K562 (cell line): ENCODE data around the gene NODAL. TPM values are rescaled to one million over a fixed set of nuclear protein-coding genes. Genes with fewer than 3 reads are reported as not detected.

Experiments used
- ARID1B ChIP-seq: fragments of 450-650 bp; IDR thresholded peaks from 2 replicates; pipeline ENCODE4 v1.6.1; 2016; ENCODE audit warnings: antibody characterized with exemption, mild to moderate bottlenecking, inconsistent platforms
- BHLHE40 ChIP-seq: IDR thresholded peaks from 2 replicates; pipeline ENCODE4 v1.6.1; 2011; ENCODE audit warnings: low read length, improper control_type of control experiment
- CBFB ChIP-seq: sonication (generic); formaldehyde crosslinking; IDR thresholded peaks from 2 replicates; pipeline ENCODE4 v1.4.0; 2020; ENCODE audit warnings: mild to moderate bottlenecking, missing genetic modification reagents
- CTBP1 ChIP-seq: fragments of 450-650 bp; IDR thresholded peaks from 2 replicates; pipeline ENCODE4 v1.6.1; 2016; ENCODE audit warnings: borderline replicate concordance
- EZH2 ChIP-seq: IDR thresholded peaks from 2 replicates; pipeline ENCODE4 v1.6.1; 2012; ENCODE audit warnings: low read depth, mild to moderate bottlenecking, inconsistent platforms, low read length, borderline replicate concordance
- GATAD2B ChIP-seq: fragments of 450-650 bp; IDR thresholded peaks from 2 replicates; pipeline ENCODE4 v1.6.1; 2017; ENCODE audit warnings: mild to moderate bottlenecking, borderline replicate concordance
- HDAC1 ChIP-seq, 2 experiments: fragments of 450-650 bp; IDR thresholded peaks; 2 replicates each; pipeline ENCODE4 v1.6.1; 2016 to 2017; ENCODE audit warnings: inconsistent platforms in 1 of 2, mild to moderate bottlenecking in 1 of 2, moderate library complexity in 1 of 2
- JUND ChIP-seq, 2 experiments: IDR thresholded peaks; 2 replicates in 1 of 2; 3 replicates in 1 of 2; pipeline ENCODE4 v1.6.1; 2011; ENCODE audit warnings: borderline replicate concordance in 2 of 2, low read depth in 2 of 2, low read length in 2 of 2, improper control_type of control experiment in 1 of 2, missing biosample characterization in 1 of 2, missing genetic modification characterization in 1 of 2, missing genetic modification reagents in 1 of 2
- MBD2 ChIP-seq: sonication (generic); IDR thresholded peaks from 2 replicates; pipeline ENCODE4 v1.6.1; 2016; ENCODE audit warnings: low read depth, borderline replicate concordance
- MCM5 ChIP-seq: fragments of 450-650 bp; IDR thresholded peaks from 2 replicates; pipeline ENCODE4 v1.6.1; 2016; ENCODE audit warnings: low read depth
- NONO ChIP-seq, 2 experiments: fragments of 200-400 bp in 1 of 2; fragments of 450-650 bp in 1 of 2; formaldehyde crosslinking in 1 of 2; IDR thresholded peaks; 2 replicates each; pipeline ENCODE4 v1.6.1; 2017; ENCODE audit warnings: low read depth in 2 of 2, mild to moderate bottlenecking in 2 of 2, moderate library complexity in 2 of 2, low read length in 1 of 2
- SMAD4 ChIP-seq: fragments of 250-450 bp; sonication (Bioruptor Pico); conservative IDR thresholded peaks from 2 replicates; pipeline ENCODE4 v1.8.0; 2021; ENCODE audit warnings: inconsistent platforms, mild to moderate bottlenecking, moderate library complexity
- SMARCA4 ChIP-seq: fragments of 450-650 bp; IDR thresholded peaks from 2 replicates; pipeline ENCODE4 v1.6.1; 2016
- SNIP1 ChIP-seq: fragments of 450-650 bp; IDR thresholded peaks from 2 replicates; pipeline ENCODE4 v1.7.1; 2017; ENCODE audit warnings: low read depth, mild to moderate bottlenecking
- SOX6 ChIP-seq: fragments of 450-650 bp; IDR thresholded peaks from 2 replicates; pipeline ENCODE4 v1.6.1; 2014; ENCODE audit warnings: mild to moderate bottlenecking
- TCF7 ChIP-seq: sonication (generic); IDR thresholded peaks from 2 replicates; pipeline ENCODE4 v1.6.1; 2016; ENCODE audit warnings: antibody characterized with exemption, borderline replicate concordance
- ZBTB17 ChIP-seq: fragments of 450-650 bp; formaldehyde crosslinking; IDR thresholded peaks from 2 replicates; pipeline ENCODE4 v1.4.0; 2020; ENCODE audit warnings: mild to moderate bottlenecking
- ZNF184 ChIP-seq: sonication (generic); formaldehyde crosslinking; IDR thresholded peaks from 2 replicates; pipeline ENCODE4 v1.5.0; 2020; ENCODE audit warnings: missing genetic modification reagents
- ZNF217 ChIP-seq: sonication (generic); formaldehyde crosslinking; IDR thresholded peaks from 2 replicates; pipeline ENCODE4 v1.8.0; 2022; ENCODE audit warnings: mild to moderate bottlenecking, missing genetic modification reagents
- ZNF507 ChIP-seq: conservative IDR thresholded peaks from 2 replicates; pipeline ENCODE4 v1.6.1; 2017; ENCODE audit warnings: missing genetic modification characterization, missing compliant biosample characterization
- ZNF77 ChIP-seq: fragments of 250-450 bp; sonication (Bioruptor Pico); IDR thresholded peaks from 2 replicates; pipeline ENCODE4 v1.5.0; 2020
- polyA plus RNA-seq, 8 experiments: library from polyadenylated mRNA; depleted of rRNA in 4 of 8; stranded (reverse) in 5 of 8; unstranded in 3 of 8; fragments of >200 nt; fragmentation: Nextera tagmentation in 2 of 8; fragmentation: Illumina TruSeq in 1 of 8; extraction: Ambion mirVana in 2 of 8; extraction: Trizol in 1 of 8; gene quantifications; 2 replicates each; pipeline versions ENCODE4 v1.2.1 to v1.2.3, GENCODE V29; 2011 to 2014; ENCODE audit warnings: inconsistent platforms in 1 of 8, missing spikeins in 1 of 8
- total RNA-seq, 7 experiments: library from RNA; depleted of rRNA in 6 of 7; stranded (reverse); fragments of >200 nt in 6 of 7; fragmentation: Illumina TruSeq in 2 of 7; extraction: Trizol in 2 of 7; gene quantifications; 2 replicates each; pipeline versions ENCODE4 v1.2.1 to v1.2.3, GENCODE V29; 2011 to 2021; ENCODE audit warnings: low replicate concordance in 1 of 7
- TF ChIP-seq, protein P1 (sequence below): sonication (generic); formaldehyde crosslinking; IDR thresholded peaks from 2 replicates; pipeline ENCODE4 v1.9.0; 2022; ENCODE audit warnings: mild to moderate bottlenecking, missing genetic modification reagents
- TF ChIP-seq, protein P2 (sequence below): fragments of 450-650 bp; formaldehyde crosslinking; IDR thresholded peaks from 2 replicates; pipeline ENCODE4 v1.4.0; 2020; ENCODE audit warnings: mild to moderate bottlenecking, moderate library complexity
- TF ChIP-seq, protein P3 (sequence below): sonication (generic); formaldehyde crosslinking; IDR thresholded peaks from 2 replicates; pipeline ENCODE4 v1.9.0; 2022; ENCODE audit warnings: mild to moderate bottlenecking, missing genetic modification reagents
- TF ChIP-seq, protein P4 (sequence below): sonication (generic); formaldehyde crosslinking; IDR thresholded peaks from 2 replicates; pipeline ENCODE4 v1.8.0; 2022; ENCODE audit warnings: mild to moderate bottlenecking, missing genetic modification reagents, borderline replicate concordance

The NODAL gene
- total and polyA plus RNA-seq, 9 of the 15 experiments (the other 6 are each of a cell fraction or from before 2014, with no cell fraction given): not detected

DNA sequence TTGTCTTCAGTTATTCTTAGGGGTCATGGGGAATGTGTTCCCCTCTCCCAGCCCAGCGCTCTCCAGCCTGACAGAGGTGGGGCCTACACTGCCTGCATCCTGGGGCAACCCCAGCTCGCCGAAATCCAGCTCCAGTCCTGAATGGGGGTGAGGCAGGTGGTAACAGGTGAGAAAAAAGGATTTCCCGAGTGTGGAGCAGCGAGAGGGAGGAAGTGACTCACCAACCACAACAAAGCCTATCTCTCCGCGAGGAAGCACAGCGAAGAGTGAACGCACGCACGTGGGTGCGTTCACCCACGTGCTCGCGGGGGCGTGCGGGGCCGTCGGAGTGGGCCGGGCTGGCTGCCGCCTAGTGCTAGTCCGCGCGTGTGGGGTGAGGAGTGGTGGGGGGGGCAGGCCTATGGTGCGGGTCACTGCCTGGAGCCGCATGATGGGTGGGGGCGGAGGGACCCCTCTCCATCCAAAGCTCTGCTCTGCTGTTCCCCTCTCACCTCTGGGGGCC is 36.2 kb upstream of the NODAL start (continued):
- TF ChIP-seq, protein P1, sequence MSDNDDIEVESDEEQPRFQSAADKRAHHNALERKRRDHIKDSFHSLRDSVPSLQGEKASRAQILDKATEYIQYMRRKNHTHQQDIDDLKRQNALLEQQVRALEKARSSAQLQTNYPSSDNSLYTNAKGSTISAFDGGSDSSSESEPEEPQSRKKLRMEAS (CRISPR knock-in tag): peak; percentile 97
- TF ChIP-seq, protein P2, sequence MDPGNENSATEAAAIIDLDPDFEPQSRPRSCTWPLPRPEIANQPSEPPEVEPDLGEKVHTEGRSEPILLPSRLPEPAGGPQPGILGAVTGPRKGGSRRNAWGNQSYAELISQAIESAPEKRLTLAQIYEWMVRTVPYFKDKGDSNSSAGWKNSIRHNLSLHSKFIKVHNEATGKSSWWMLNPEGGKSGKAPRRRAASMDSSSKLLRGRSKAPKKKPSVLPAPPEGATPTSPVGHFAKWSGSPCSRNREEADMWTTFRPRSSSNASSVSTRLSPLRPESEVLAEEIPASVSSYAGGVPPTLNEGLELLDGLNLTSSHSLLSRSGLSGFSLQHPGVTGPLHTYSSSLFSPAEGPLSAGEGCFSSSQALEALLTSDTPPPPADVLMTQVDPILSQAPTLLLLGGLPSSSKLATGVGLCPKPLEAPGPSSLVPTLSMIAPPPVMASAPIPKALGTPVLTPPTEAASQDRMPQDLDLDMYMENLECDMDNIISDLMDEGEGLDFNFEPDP: no peak
- TF ChIP-seq ZNF507 (tag) (no peak), BHLHE40 (peak; percentile 87), TCF7 (peak; percentile 99), GATAD2B (peak; percentile 53; the same call in 1 of the 2 replicates), ZNF77 (CRISPR knock-in tag) (no peak), NONO (IDR thresholded peaks at IDR 0.05; ENCODE audit: low read depth in 2 of 2, low read length in 1 of 2) (no peak), SOX6 (peak; percentile 92), JUND (IDR thresholded peaks at IDR 0.05; ENCODE audit: borderline replicate concordance, low read depth, low read length) (peak; percentile 88), JUND (tag; IDR thresholded peaks at IDR 0.05; ENCODE audit: borderline replicate concordance, low read depth, low read length) (peak; percentile 54; the same call in 1 of the 3 replicates), MCM5 (no peak), MBD2 (peak; percentile 29; the same call in 1 of the 2 replicates), ZBTB17 (CRISPR knock-in tag) (no peak), HDAC1 (IDR thresholded peaks at IDR 0.05) (peak in 1 of 2 experiments; percentile 75; a peak in 2 of 4 replicates), ARID1B (peak; percentile 70), SMARCA4 (peak; percentile 61), CBFB (CRISPR knock-in tag) (peak; percentile 55; the same call in 1 of the 2 replicates), SMAD4 (CRISPR knock-in tag) (no peak), SNIP1 (no peak), EZH2 (no peak), CTBP1 (0 out of 2 replicates have a peak, but pooled peaks have one; percentile 12), ZNF217 (CRISPR knock-in tag) (no peak), ZNF184 (CRISPR knock-in tag) (no peak)
- TF ChIP-seq, protein P3, sequence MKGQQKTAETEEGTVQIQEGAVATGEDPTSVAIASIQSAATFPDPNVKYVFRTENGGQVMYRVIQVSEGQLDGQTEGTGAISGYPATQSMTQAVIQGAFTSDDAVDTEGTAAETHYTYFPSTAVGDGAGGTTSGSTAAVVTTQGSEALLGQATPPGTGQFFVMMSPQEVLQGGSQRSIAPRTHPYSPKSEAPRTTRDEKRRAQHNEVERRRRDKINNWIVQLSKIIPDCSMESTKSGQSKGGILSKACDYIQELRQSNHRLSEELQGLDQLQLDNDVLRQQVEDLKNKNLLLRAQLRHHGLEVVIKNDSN (CRISPR knock-in tag): peak; percentile 88
- TF ChIP-seq, protein P4, sequence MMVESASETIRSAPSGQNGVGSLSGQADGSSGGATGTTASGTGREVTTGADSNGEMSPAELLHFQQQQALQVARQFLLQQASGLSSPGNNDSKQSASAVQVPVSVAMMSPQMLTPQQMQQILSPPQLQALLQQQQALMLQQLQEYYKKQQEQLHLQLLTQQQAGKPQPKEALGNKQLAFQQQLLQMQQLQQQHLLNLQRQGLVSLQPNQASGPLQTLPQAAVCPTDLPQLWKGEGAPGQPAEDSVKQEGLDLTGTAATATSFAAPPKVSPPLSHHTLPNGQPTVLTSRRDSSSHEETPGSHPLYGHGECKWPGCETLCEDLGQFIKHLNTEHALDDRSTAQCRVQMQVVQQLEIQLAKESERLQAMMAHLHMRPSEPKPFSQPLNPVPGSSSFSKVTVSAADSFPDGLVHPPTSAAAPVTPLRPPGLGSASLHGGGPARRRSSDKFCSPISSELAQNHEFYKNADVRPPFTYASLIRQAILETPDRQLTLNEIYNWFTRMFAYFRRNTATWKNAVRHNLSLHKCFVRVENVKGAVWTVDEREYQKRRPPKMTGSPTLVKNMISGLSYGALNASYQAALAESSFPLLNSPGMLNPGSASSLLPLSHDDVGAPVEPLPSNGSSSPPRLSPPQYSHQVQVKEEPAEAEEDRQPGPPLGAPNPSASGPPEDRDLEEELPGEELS: no peak
